HCT116 (cell line): ENCODE measurements around the gene COTL1. TPM values are rescaled to one million over a fixed set of nuclear protein-coding genes. Genes with fewer than 3 reads are reported as not detected.

Source experiments
- ATAC-seq: fragments of 200-7000 bp; cut with Tn5 transposase; 2 replicates; pipeline ENCODE4 v1.9.1; 2020; ENCODE audit warnings: mild to moderate bottlenecking, moderate library complexity
- BruUV-seq: library from RNA; stranded (reverse); fragments of 400-500 nt; replicated peaks from 2 replicates; lab custom pipeline; 2021; lab: Mats Ljungman, UMichigan
- CTCF ChIA-PET: fragments of 300-600 bp; sonication (Branson Sonifier 250); formaldehyde crosslinking; loops from one replicate; lab custom pipeline; 2021; ENCODE audit warnings: antibody characterized with exemption; lab: Charles Lee
- POLR2A ChIA-PET: fragments of 300-600, 350-600 bp; sonication (Branson Sonifier 250); formaldehyde crosslinking; loops from one replicate; lab custom pipeline; 2021; ENCODE audit warnings: antibody characterized with exemption; lab: Charles Lee
- RAD21 ChIA-PET, 2 experiments: fragments of 300-600 bp; sonication (Branson Sonifier 250); formaldehyde crosslinking; loops; one replicate each; lab custom pipeline; 2023; ENCODE audit warnings: low total read pairs in 2 of 2; ENCODE audit not compliant: uncharacterized antibody in 2 of 2, unreplicated experiment in 2 of 2, low non-redundant PET in 1 of 2; lab: Charles Lee
- DNase-seq: peaks from one replicate; pipeline ENCODE4 v3.0.0-alpha.2; 2010; ENCODE audit warnings: low read depth, low spot score
- H2AFZ ChIP-seq: fragments of 200-600 bp; shearing (Covaris generic), sonication (generic); 2 replicates; pipeline ENCODE4 v1.6.1; 2017; ENCODE audit warnings: low read depth, mixed run types, mixed read lengths, antibody characterized with exemption, low read length; ENCODE audit not compliant: poor library complexity, severe bottlenecking
- H3K27ac ChIP-seq: 2 replicates; pipeline ENCODE4 v1.5.1; 2012; ENCODE audit warnings: low read depth, low read length
- H3K27me3 ChIP-seq: fragments of 200-600 bp; sonication (generic); 2 replicates; pipeline ENCODE4 v1.6.1; 2016; ENCODE audit warnings: mixed run types, low read length, mixed read lengths; ENCODE audit not compliant: insufficient read depth
- H3K36me3 ChIP-seq, 2 experiments: fragments of 200-500 bp in 1 of 2; fragments of 200-600 bp in 1 of 2; sonication (Bioruptor generic) in 1 of 2; sonication (generic) in 1 of 2; 2 replicates each; pipeline versions ENCODE4 v1.5.1 to v1.6.1; 2014 to 2016; ENCODE audit warnings: low read length in 2 of 2, inconsistent platforms in 1 of 2, mixed read lengths in 1 of 2, mixed run types in 1 of 2; ENCODE audit not compliant: insufficient read depth in 2 of 2, control insufficient read depth in 1 of 2
- H3K4me1 ChIP-seq, 2 experiments: fragments of 200-600 bp in 1 of 2; sonication (generic) in 1 of 2; 2 replicates each; pipeline versions ENCODE4 v1.5.1 to v1.6.1; 2012 to 2017; ENCODE audit warnings: low read length in 2 of 2, inconsistent platforms in 1 of 2, mild to moderate bottlenecking in 1 of 2, mixed read lengths in 1 of 2, mixed run types in 1 of 2, moderate library complexity in 1 of 2; ENCODE audit not compliant: insufficient read depth in 2 of 2, control insufficient read depth in 1 of 2
- H3K4me2 ChIP-seq: fragments of 200-600 bp; sonication (generic); 2 replicates; pipeline ENCODE4 v1.6.1; 2017; ENCODE audit warnings: mixed run types, low read length, mixed read lengths
- H3K4me3 ChIP-seq, 2 experiments: fragments of 200-600 bp in 1 of 2; sonication (generic) in 1 of 2; replicated peaks in 1 of 2; 2 replicates each; pipeline ENCODE4 v1.5.1; 2011 to 2016; ENCODE audit warnings: low read length in 2 of 2, control low read depth in 1 of 2, low read depth in 1 of 2, mild to moderate bottlenecking in 1 of 2, mixed read lengths in 1 of 2, mixed run types in 1 of 2
- H3K79me2 ChIP-seq: fragments of 200-600 bp; sonication (generic); 2 replicates; pipeline ENCODE4 v1.6.1; 2017; ENCODE audit warnings: mild to moderate bottlenecking, mixed run types, low read length, moderate library complexity, mixed read lengths; ENCODE audit not compliant: insufficient read depth
- H3K9ac ChIP-seq: fragments of 200-600 bp; sonication (generic); 2 replicates; pipeline ENCODE4 v1.6.1; 2016; ENCODE audit warnings: low read length, mixed read lengths
- H3K9me2 ChIP-seq: fragments of 200-600 bp; sonication (generic), shearing (Covaris generic); 2 replicates; pipeline ENCODE4 v1.6.1; 2017; ENCODE audit warnings: mixed run types, mild to moderate bottlenecking, moderate library complexity; ENCODE audit not compliant: insufficient read depth
- H3K9me3 ChIP-seq, 2 experiments: fragments of 200-500 bp in 1 of 2; fragments of 200-600 bp in 1 of 2; sonication (Bioruptor generic) in 1 of 2; sonication (generic) in 1 of 2; 2 replicates each; pipeline ENCODE4 v1.6.1; 2014 to 2017; ENCODE audit warnings: low read length in 2 of 2, mixed read lengths in 2 of 2, inconsistent platforms in 1 of 2, low read depth in 1 of 2, mild to moderate bottlenecking in 1 of 2, mixed run types in 1 of 2, moderate library complexity in 1 of 2; ENCODE audit not compliant: control insufficient read depth in 1 of 2, insufficient read depth in 1 of 2
- H4K20me1 ChIP-seq: fragments of 200-600 bp; sonication (generic), shearing (Covaris generic); 2 replicates; pipeline ENCODE4 v1.6.1; 2017; ENCODE audit warnings: mixed run types, mild to moderate bottlenecking, moderate library complexity; ENCODE audit not compliant: insufficient read depth
- EGR1 ChIP-seq: IDR thresholded peaks from 2 replicates; pipeline ENCODE4 v1.6.1; 2012; ENCODE audit warnings: low read depth
- ELF1 ChIP-seq: IDR thresholded peaks from 2 replicates; pipeline ENCODE4 v1.6.1; 2012; ENCODE audit warnings: low read depth, borderline replicate concordance
- EZH2phosphoT487 ChIP-seq: fragments of 200-600 bp; IDR thresholded peaks from 2 replicates; pipeline ENCODE4 v1.6.1; 2018; ENCODE audit warnings: antibody characterized with exemption, borderline replicate concordance
- POLR2A ChIP-seq: IDR thresholded peaks from 2 replicates; pipeline ENCODE4 v1.7.0; 2011; ENCODE audit warnings: borderline replicate concordance; ENCODE audit not compliant: insufficient read depth, insufficient read length; ENCODE audit errors: extremely low read depth
- RAD21 ChIP-seq: IDR thresholded peaks from 2 replicates; pipeline ENCODE4 v1.6.1; 2012; ENCODE audit warnings: low read depth, mild to moderate bottlenecking
- SIN3A ChIP-seq: IDR thresholded peaks from 2 replicates; pipeline ENCODE4 v1.6.1; 2012; ENCODE audit warnings: low read depth
- TCF7L2 ChIP-seq: IDR thresholded peaks from 2 replicates; pipeline ENCODE4 v1.7.0; 2011; ENCODE audit warnings: borderline replicate concordance, inconsistent platforms; ENCODE audit not compliant: insufficient read depth, insufficient read length; ENCODE audit errors: extremely low read depth
- intact Hi-C: fragments of 100-400 bp; cut with micrococcal nuclease; formaldehyde crosslinking; loops from 2 replicates; pipeline ENCODE4 v1.10.0; 2022
- total RNA-seq: library from RNA; stranded (reverse); gene quantifications from one replicate; pipeline ENCODE4 v1.2.1, GENCODE V29; 2021; ENCODE audit not compliant: unreplicated experiment
- TF ChIP-seq, protein P1 (sequence below): IDR thresholded peaks from 2 replicates; pipeline ENCODE4 v1.6.1; 2012
- TF ChIP-seq, protein P2 (sequence below): IDR thresholded peaks from 2 replicates; pipeline ENCODE4 v1.6.1; 2011; ENCODE audit warnings: mild to moderate bottlenecking, low read length, moderate library complexity; ENCODE audit not compliant: insufficient replicate concordance; ENCODE audit errors: extremely low read depth

Gene COTL1
- total RNA-seq, 1 experiment from 2014 or later = 276 TPM

DNA sequence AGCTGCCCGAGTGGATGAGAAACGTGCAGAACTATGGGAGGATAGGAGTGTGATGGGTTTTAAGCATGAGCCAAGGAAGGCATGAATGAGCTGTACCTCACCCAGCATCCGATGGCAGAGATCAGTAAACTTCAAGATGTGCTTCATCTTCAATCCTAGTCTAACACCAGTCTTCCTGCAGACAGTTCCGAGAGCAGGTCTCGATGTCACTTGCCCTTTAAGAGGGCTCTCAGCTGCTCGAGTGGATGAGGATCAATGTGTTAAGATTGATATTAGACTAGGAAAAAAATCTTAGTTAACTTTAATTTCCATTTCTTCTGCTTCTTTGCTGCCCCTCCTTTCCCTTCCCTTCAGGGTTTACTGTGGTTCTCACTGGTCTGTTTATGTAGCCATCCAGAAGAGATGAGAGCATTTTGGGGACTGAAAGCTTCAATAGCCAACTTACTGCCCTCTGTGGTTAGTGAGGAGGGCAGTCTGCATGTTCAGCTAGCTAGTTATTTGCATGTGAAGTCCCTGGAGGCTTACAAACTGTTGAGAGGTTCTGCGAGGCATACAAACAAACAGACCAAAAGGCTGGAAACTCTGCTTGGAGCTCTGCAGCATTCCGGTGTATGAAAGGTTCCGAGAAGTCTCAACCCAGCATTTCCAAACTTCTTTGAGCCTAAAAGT, 45.7 kb upstream of the COTL1 start:
- no TSS peak for BruUV-seq
- CTCF ChIA-PET = interaction anchor here (1.9 to 3.1 kb wide), 3 partner anchors 9 to 75 kb away, joined by 6 to 20 read pairs (median 12); no protein-coding TSS in a partner anchor

DNA sequence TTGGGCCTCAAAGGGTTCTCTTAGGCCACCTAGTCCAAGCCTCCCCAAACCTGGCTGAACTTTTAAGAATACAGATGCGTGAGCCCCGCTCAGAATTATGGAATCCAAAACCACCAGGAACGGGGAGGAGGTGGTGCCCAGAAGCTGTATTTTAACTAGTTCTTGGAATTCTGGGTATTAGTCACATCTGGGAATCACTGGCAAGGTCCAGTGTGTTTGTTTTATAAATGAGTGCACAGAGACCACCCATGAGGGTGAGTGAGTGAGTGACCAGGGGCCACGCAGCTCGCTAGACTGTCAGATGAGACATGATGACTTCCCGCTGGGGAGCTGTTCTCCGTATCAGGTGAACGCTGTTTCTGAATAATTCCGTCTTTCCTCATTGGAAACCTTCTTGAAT, 44.6 kb upstream of the COTL1 start:
- Histone ChIP-seq H3K36me3 (peaks cover 37 to 44% of the 10 kb centered on the region in 2 experiments), H3K9me2 (no peaks in the 10 kb centered on the region), H3K9ac (no peak overlapping the region), H3K4me2 (no peak overlapping the region), H3K4me1 (no peaks in the 10 kb centered on the region), H3K27ac (no peak overlapping the region), H4K20me1 (no peaks in the 10 kb centered on the region), H3K9me3 (no peaks in the 10 kb centered on the region), H2AFZ (no peak overlapping the region), H3K79me2 (no peaks in the 10 kb centered on the region), H3K4me3 (no peak overlapping the region), H3K27me3 (no peaks in the 10 kb centered on the region)
- ATAC-seq = no peak
- no TSS peak for BruUV-seq
- intact Hi-C loops = no loop called here
- RAD21 ChIA-PET = interaction anchor here in 1 of 2 experiments (0.6 kb wide), 1 partner anchor 9 kb away, joined by 3 read pairs; no protein-coding TSS in a partner anchor
- POLR2A ChIA-PET = no interaction called here
- no peak for DNase-seq
- CTCF ChIA-PET = interaction anchor here (1.9 to 3.1 kb wide), 3 partner anchors 10 to 76 kb away, joined by 6 to 20 read pairs (median 12); no protein-coding TSS in a partner anchor
- TF ChIP-seq ELF1 (no peak), POLR2A (no peak), EGR1 (no peak), SIN3A (no peak), EZH2phosphoT487 (no peak), RAD21 (no peak), TCF7L2 (no peak)
- TF ChIP-seq, protein P1, sequence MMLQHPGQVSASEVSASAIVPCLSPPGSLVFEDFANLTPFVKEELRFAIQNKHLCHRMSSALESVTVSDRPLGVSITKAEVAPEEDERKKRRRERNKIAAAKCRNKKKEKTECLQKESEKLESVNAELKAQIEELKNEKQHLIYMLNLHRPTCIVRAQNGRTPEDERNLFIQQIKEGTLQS = no peak
- TF ChIP-seq, protein P2, sequence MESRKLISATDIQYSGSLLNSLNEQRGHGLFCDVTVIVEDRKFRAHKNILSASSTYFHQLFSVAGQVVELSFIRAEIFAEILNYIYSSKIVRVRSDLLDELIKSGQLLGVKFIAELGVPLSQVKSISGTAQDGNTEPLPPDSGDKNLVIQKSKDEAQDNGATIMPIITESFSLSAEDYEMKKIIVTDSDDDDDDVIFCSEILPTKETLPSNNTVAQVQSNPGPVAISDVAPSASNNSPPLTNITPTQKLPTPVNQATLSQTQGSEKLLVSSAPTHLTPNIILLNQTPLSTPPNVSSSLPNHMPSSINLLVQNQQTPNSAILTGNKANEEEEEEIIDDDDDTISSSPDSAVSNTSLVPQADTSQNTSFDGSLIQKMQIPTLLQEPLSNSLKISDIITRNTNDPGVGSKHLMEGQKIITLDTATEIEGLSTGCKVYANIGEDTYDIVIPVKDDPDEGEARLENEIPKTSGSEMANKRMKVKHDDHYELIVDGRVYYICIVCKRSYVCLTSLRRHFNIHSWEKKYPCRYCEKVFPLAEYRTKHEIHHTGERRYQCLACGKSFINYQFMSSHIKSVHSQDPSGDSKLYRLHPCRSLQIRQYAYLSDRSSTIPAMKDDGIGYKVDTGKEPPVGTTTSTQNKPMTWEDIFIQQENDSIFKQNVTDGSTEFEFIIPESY = no peak

More for the DNA sequence above, 45.7 kb upstream of the COTL1 start:
- H3K4me1 ChIP-seq = no peaks in the 10 kb centered on the region
- intact Hi-C loops = no loop called here
- H3K9ac ChIP-seq = no peak overlapping the region
- peaks cover 26 to 35% of the 10 kb centered on the region in 2 experiments for H3K36me3 ChIP-seq
- H3K4me3 ChIP-seq = no peak overlapping the region
- no peaks in the 10 kb centered on the region for H4K20me1 ChIP-seq
- H3K27ac ChIP-seq = no peak overlapping the region
- no peaks in the 10 kb centered on the region for H3K79me2 ChIP-seq
- ATAC-seq = no peak
- H3K9me3 ChIP-seq = no peaks in the 10 kb centered on the region
- ChIA-PET RAD21 (no interaction called here), POLR2A (interaction anchor here (0.9 kb wide), 1 partner anchor 11 kb away, joined by 3 read pairs; no protein-coding TSS in a partner anchor)
- DNase-seq = no peak
- no peak for TF ChIP-seq EZH2phosphoT487
- TF ChIP-seq, protein P2 = no peak
- no peak for TF ChIP-seq EGR1
- H3K27me3 ChIP-seq = no peaks in the 10 kb centered on the region
- no peak overlapping the region for H2AFZ ChIP-seq
- H3K9me2 ChIP-seq = no peaks in the 10 kb centered on the region
- H3K4me2 ChIP-seq = no peak overlapping the region
